Skeletal muscle satellite cell (primary cell): ENCODE data around the gene MIXL1. TPM values are rescaled to one million over a fixed set of nuclear protein-coding genes. Genes with fewer than 3 reads are reported as not detected.
A peak's percentile ranks its signal among the peaks of the same experiment; 100 is the strongest.

Source experiments
- H3K27me3 ChIP-seq: 2 replicates; pipeline ENCODE4 v1.7.0; 2013; ENCODE audit warnings: low read length; ENCODE audit not compliant: control insufficient read depth, insufficient read depth
- H3K36me3 ChIP-seq: 2 replicates; pipeline ENCODE4 v1.7.0; 2013; ENCODE audit warnings: mild to moderate bottlenecking, control low read depth, low read length; ENCODE audit not compliant: insufficient read depth
- H3K4me1 ChIP-seq: 2 replicates; pipeline ENCODE4 v1.7.0; 2013; ENCODE audit warnings: low read length; ENCODE audit not compliant: control insufficient read depth, insufficient read depth
- H3K4me2 ChIP-seq: 2 replicates; pipeline ENCODE4 v1.7.0; 2013; ENCODE audit warnings: mild to moderate bottlenecking, low read length
- H3K4me3 ChIP-seq: 2 replicates; pipeline ENCODE4 v1.7.0; 2013; ENCODE audit warnings: low read length
- H3K9ac ChIP-seq: 2 replicates; pipeline ENCODE4 v1.7.0; 2013; ENCODE audit warnings: mild to moderate bottlenecking, low read depth, low read length, moderate library complexity
- H3K9me3 ChIP-seq: replicated peaks from 2 replicates; pipeline ENCODE4 v1.7.0; 2013; ENCODE audit warnings: mild to moderate bottlenecking, control low read depth, low read length
- total RNA-seq: library from RNA; depleted of rRNA; stranded (reverse); fragments of >200 nt; gene quantifications from 2 replicates; pipeline ENCODE4 v1.2.3, GENCODE V29; 2012; rRNA removed

Gene MIXL1
- total RNA-seq = not detected in 2 replicates

- Histone ChIP-seq H3K4me1 (no peaks in the 10 kb centered on the region), H3K9me3 (no peaks in the 10 kb centered on the region), H3K4me3 (peak within 1 kb of the TSS; percentile 72), H3K4me2 (peak within 1 kb of the TSS; percentile 92), H3K27me3 (peaks cover 18% of the 10 kb centered on the region), H3K36me3 (no peaks in the 10 kb centered on the region), H3K9ac (no peak within 1 kb of the TSS)
Measured at GRCh38 chr1:226223157-226223785, at the start of gene MIXL1. Gene MIXL1, plus strand, starts transcription at chr1:226223664. Its CDS starts 18 bp downstream, at chr1:226223682.

DNA sequence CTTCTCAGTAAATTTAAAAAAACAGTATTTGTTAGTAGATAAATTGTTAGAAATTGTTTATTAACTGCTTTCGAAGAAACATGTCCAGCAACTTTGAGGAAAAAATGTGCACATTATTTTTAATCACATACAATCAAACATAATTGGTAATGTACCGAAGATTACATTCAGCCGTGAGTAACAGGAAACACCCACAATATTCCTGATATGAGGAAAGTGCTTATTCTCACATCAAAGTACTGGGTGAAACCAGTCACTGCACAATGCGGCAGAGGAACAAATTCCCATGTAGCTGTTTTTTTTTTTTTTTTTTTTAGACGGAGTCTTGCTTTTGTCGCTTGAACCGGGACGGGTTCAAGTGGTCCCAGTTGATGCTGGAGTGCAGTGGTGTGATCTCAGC, 46.6 kb upstream of the MIXL1 start:
- Histone ChIP-seq H3K27me3 (no peaks in the 10 kb centered on the region), H3K9ac (no peak overlapping the region), H3K36me3 (peaks cover 29% of the 10 kb centered on the region)

GRCh38 chr1:226181996-226182714, 41.3 kb upstream of the MIXL1 start:
- H3K9ac ChIP-seq = peak overlapping the region; percentile 34
- peaks cover 27% of the 10 kb centered on the region for H3K4me1 ChIP-seq
- H3K4me3 ChIP-seq = peak overlapping the region; percentile 39
- H3K27me3 ChIP-seq = no peaks in the 10 kb centered on the region
- peak overlapping the region; percentile 73 for H3K4me2 ChIP-seq
- no peaks in the 10 kb centered on the region for H3K9me3 ChIP-seq
- H3K36me3 ChIP-seq = peaks cover 25% of the 10 kb centered on the region

More for the DNA sequence above, 46.6 kb upstream of the MIXL1 start:
- Histone ChIP-seq H3K9me3 (no peaks in the 10 kb centered on the region), H3K4me2 (no peak overlapping the region), H3K4me1 (peaks cover 3% of the 10 kb centered on the region), H3K4me3 (no peak overlapping the region)

DNA sequence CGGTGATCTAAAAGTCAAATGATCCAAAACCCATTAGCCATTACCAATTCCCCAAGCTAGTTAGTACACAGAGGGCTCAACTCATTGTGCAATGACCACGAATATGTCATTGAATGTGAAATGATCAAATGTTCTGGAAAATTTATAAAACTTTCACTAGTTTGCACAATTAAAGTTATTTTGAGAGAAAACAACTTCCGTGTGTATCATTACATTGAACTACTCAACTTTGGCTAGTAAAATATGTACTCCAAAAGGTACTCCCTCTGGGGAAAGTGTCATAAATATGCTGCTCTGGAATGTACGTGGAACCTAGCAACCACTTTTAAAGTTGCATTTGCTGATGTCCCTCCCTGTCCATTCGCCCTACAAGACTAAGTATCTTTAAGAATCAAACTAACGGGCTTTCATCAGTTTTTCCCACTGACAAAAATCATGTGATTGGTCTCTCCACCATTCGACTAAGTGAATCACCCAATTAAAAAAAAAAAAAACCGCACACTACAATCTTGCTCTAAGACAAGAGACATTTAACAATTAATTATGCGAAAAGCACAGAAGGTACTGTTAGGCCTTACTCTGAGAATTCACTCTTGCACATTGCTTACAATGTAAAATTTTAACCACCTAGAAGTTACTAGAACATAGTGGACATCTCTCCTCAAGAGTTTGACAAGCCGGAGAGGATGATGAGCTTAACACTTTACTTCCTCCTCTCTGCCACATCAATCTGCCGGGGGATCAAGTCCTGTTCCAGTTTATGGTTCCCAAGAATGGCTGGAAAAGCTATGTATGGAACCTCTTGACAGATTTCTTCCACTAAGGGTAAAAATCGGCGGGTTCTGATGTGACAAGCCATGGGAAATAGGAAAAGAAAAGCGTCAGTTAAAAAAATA, 38.1 kb upstream of the MIXL1 start:
- H3K4me1 ChIP-seq = peaks cover 29% of the 10 kb centered on the region
- H3K9me3 ChIP-seq = no peaks in the 10 kb centered on the region
- no peaks in the 10 kb centered on the region for H3K27me3 ChIP-seq
- peak overlapping the region; percentile 92 for H3K4me2 ChIP-seq
- H3K4me3 ChIP-seq = peak overlapping the region; percentile 95
- H3K36me3 ChIP-seq = peaks cover 15% of the 10 kb centered on the region
- H3K9ac ChIP-seq = peak overlapping the region; percentile 97

GRCh38 chr1:226186124-226187018, 37.1 kb upstream of the MIXL1 start, which contains the start of gene ACBD3:
Gene ACBD3, minus strand, starts transcription at chr1:226186741. Its CDS starts 66 bp downstream, at chr1:226186675.
- Histone ChIP-seq H3K4me3 (peak within 1 kb of the TSS; percentile 95), H3K36me3 (peaks cover 12% of the 10 kb centered on the region), H3K4me1 (peaks cover 29% of the 10 kb centered on the region), H3K4me2 (peak within 1 kb of the TSS; percentile 92), H3K9ac (peak within 1 kb of the TSS; percentile 97), H3K9me3 (no peaks in the 10 kb centered on the region), H3K27me3 (no peaks in the 10 kb centered on the region)

- H3K4me2 ChIP-seq = peak overlapping the region; percentile 92
- H3K9ac ChIP-seq = peak overlapping the region; percentile 97
- H3K9me3 ChIP-seq = no peaks in the 10 kb centered on the region
- no peaks in the 10 kb centered on the region for H3K27me3 ChIP-seq
- H3K36me3 ChIP-seq = peaks cover 6% of the 10 kb centered on the region
- H3K4me1 ChIP-seq = peaks cover 25% of the 10 kb centered on the region
- peak overlapping the region; percentile 95 for H3K4me3 ChIP-seq
Measured at GRCh38 chr1:226187019-226187322, 36.5 kb upstream of the MIXL1 start.

GRCh38 chr1:226187380-226187779, 36.1 kb upstream of the MIXL1 start:
- Histone ChIP-seq H3K4me2 (peak overlapping the region; percentile 92), H3K9me3 (no peaks in the 10 kb centered on the region), H3K36me3 (peaks cover 6% of the 10 kb centered on the region), H3K9ac (peak overlapping the region; percentile 97), H3K4me3 (peak overlapping the region; percentile 95), H3K27me3 (no peaks in the 10 kb centered on the region), H3K4me1 (peaks cover 21% of the 10 kb centered on the region)

DNA sequence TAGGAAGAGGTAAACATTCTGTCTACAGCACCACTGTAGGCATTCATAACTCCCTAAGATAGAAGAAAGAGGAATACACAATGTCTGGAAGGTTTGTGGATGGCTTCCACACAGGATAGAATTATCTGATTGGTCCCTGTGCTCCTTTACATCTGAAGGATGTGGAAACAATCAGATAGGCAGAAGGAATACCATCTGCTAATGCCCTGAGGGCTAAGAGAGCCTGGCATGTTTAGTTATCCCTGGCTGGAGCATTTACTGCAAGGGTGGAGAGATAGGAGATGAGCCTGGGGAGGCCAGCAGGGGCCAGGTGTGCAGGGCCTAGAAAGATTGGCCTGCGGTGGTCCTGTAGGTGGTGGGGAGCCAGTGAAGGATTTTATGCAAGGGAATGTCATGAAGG, 28.3 kb upstream of the MIXL1 start:
- Histone ChIP-seq H3K4me1 (no peaks in the 10 kb centered on the region), H3K4me2 (no peak overlapping the region), H3K4me3 (no peak overlapping the region), H3K36me3 (no peaks in the 10 kb centered on the region), H3K9me3 (no peaks in the 10 kb centered on the region), H3K9ac (no peak overlapping the region), H3K27me3 (peaks cover 9% of the 10 kb centered on the region)

GRCh38 chr1:226199971-226200370, 23.5 kb upstream of the MIXL1 start:
- Histone ChIP-seq H3K4me2 (no peak overlapping the region), H3K4me3 (no peak overlapping the region), H3K27me3 (peaks cover 20% of the 10 kb centered on the region), H3K9me3 (no peaks in the 10 kb centered on the region), H3K4me1 (no peaks in the 10 kb centered on the region), H3K9ac (no peak overlapping the region), H3K36me3 (no peaks in the 10 kb centered on the region)

DNA sequence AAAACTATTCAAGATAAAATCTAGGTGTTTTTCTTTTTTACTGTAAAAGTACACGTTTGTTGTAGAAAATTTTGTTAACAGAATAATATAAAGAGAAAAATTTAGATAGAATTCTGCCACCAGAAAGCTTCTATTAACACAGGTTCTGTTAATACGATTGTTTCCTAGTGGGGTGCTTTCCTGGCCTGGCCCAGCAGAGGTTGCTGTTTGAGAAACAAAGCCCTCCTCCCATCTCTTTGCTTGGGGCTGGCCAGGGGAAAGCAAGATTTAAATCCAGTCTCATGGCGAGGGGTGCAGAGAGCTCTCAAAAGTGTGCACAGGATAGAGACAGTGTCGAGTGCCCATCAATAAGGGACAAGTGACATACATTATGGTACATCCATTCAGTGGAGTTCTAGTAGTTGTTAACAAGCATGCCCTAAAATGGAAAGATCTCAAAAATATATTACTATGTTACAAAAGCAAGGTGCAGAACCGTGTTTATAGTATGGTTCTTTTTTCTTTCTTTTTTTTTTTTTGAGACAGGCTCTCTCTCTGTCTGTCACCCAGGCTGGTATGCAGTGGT, 22.4 kb upstream of the MIXL1 start:
- Histone ChIP-seq H3K4me1 (no peaks in the 10 kb centered on the region), H3K9ac (no peak overlapping the region), H3K36me3 (no peaks in the 10 kb centered on the region), H3K27me3 (peaks cover 17% of the 10 kb centered on the region), H3K4me3 (no peak overlapping the region), H3K9me3 (no peaks in the 10 kb centered on the region), H3K4me2 (no peak overlapping the region)
